DOHH2 (cell line): Measurements from ENCODE around the gene ELOA.
A peak's percentile ranks its signal among the peaks of the same experiment; 100 is the strongest.

Experiments used
- H3F3A ChIP-seq: fragments of 200-600 bp; sonication (generic), shearing (Covaris generic); 2 replicates; pipeline ENCODE4 v1.6.0; 2016; ENCODE audit warnings: antibody characterized with exemption, mild to moderate bottlenecking; ENCODE audit not compliant: control insufficient read depth, insufficient read depth
- H3K27ac ChIP-seq: fragments of 200-600 bp; sonication (generic); 2 replicates; pipeline ENCODE4 v1.5.1; 2014; ENCODE audit warnings: low read depth, mild to moderate bottlenecking, low read length, moderate library complexity
- H3K27me3 ChIP-seq: fragments of 200-600 bp; sonication (generic); 2 replicates; pipeline ENCODE4 v1.6.1; 2014; ENCODE audit warnings: mild to moderate bottlenecking, low read length, mixed read lengths; ENCODE audit not compliant: control insufficient read depth
- H3K36me3 ChIP-seq: fragments of 200-600 bp; sonication (generic); 2 replicates; pipeline ENCODE4 v1.6.1; 2014; ENCODE audit warnings: mild to moderate bottlenecking, low read length, moderate library complexity, mixed read lengths; ENCODE audit not compliant: control insufficient read depth
- H3K4me1 ChIP-seq: fragments of 200-600 bp; sonication (generic); 2 replicates; pipeline ENCODE4 v1.6.1; 2014; ENCODE audit warnings: mild to moderate bottlenecking, low read length, mixed read lengths; ENCODE audit not compliant: control insufficient read depth
- H3K4me2 ChIP-seq: fragments of 200-600 bp; sonication (generic); 2 replicates; pipeline ENCODE4 v1.6.0; 2014; ENCODE audit warnings: mild to moderate bottlenecking, low read length, moderate library complexity
- H3K4me3 ChIP-seq: fragments of 200-600 bp; sonication (generic); 2 replicates; pipeline ENCODE4 v1.5.1; 2014; ENCODE audit warnings: mild to moderate bottlenecking, low read length, mixed read lengths
- H3K79me2 ChIP-seq: fragments of 200-600 bp; sonication (generic); 2 replicates; pipeline ENCODE4 v1.6.1; 2014; ENCODE audit warnings: mild to moderate bottlenecking, low read length, mixed read lengths; ENCODE audit not compliant: control insufficient read depth
- H3K9me2 ChIP-seq: fragments of 200-600 bp; sonication (generic); replicated peaks from 2 replicates; pipeline ENCODE4 v1.6.1; 2014; ENCODE audit warnings: mild to moderate bottlenecking, low read length, mixed read lengths; ENCODE audit not compliant: control insufficient read depth
- H3K9me3 ChIP-seq: fragments of 200-600 bp; sonication (generic); 2 replicates; pipeline ENCODE4 v1.6.1; 2014; ENCODE audit warnings: antibody characterized with exemption, low read length, mixed read lengths; ENCODE audit not compliant: control insufficient read depth, insufficient read depth
- H4K20me1 ChIP-seq: fragments of 200-600 bp; sonication (generic); 2 replicates; pipeline ENCODE4 v1.6.0; 2014; ENCODE audit warnings: low read depth, mild to moderate bottlenecking, antibody characterized with exemption, low read length, moderate library complexity; ENCODE audit not compliant: control insufficient read depth, insufficient read depth
- CTCF ChIP-seq: fragments of 200-600 bp; sonication (generic); IDR thresholded peaks from one replicate; pipeline ENCODE4 v1.5.1; 2014; ENCODE audit warnings: antibody characterized with exemption, mild to moderate bottlenecking, low read depth, low read length; ENCODE audit not compliant: poor library complexity, severe bottlenecking
- EZH2phosphoT487 ChIP-seq: fragments of 200-600 bp; sonication (generic); IDR thresholded peaks from 2 replicates; pipeline ENCODE4 v1.6.1; 2017; ENCODE audit warnings: borderline replicate concordance, mild to moderate bottlenecking, antibody characterized with exemption, low read length, moderate library complexity, mixed read lengths

ELOA gene

GRCh38 chr1:23743287-23744152 is at the start of gene ELOA:
TSS of gene ELOA (plus strand) at chr1:23743471. CDS start at chr1:23743504, 33 bp downstream.
- Histone ChIP-seq H3K36me3 (peaks cover 36% of the 10 kb centered on the region), H3K9me2 (no peaks in the 10 kb centered on the region), H3K79me2 (peaks cover 52% of the 10 kb centered on the region), H3F3A (peaks cover 17% of the 10 kb centered on the region), H3K4me1 (peaks cover 30% of the 10 kb centered on the region), H3K4me3 (peak within 1 kb of the TSS; percentile 88), H3K27me3 (no peaks in the 10 kb centered on the region), H3K9me3 (no peaks in the 10 kb centered on the region), H4K20me1 (peaks cover 13% of the 10 kb centered on the region; the same call in 1 of the 2 replicates), H3K4me2 (peak within 1 kb of the TSS; percentile 88), H3K27ac (peak within 1 kb of the TSS; percentile 38)
- no peak for TF ChIP-seq EZH2phosphoT487
- no peak for TF ChIP-seq CTCF

- H3K36me3 ChIP-seq: peaks cover 70% of the 10 kb centered on the region
- H3K27me3 ChIP-seq: no peaks in the 10 kb centered on the region
- H3K9me2 ChIP-seq: no peaks in the 10 kb centered on the region
- peaks cover 48% of the 10 kb centered on the region for H3F3A ChIP-seq
- H3K9me3 ChIP-seq: no peaks in the 10 kb centered on the region
- peak overlapping the region; percentile 78 for H3K4me3 ChIP-seq
- 0 out of 2 replicates have a peak overlapping the region, but pooled peaks have one; percentile 77 for H3K27ac ChIP-seq
- H3K4me1 ChIP-seq: peaks cover 41% of the 10 kb centered on the region
- TF ChIP-seq CTCF: no peak
- no peak for TF ChIP-seq EZH2phosphoT487
- H4K20me1 ChIP-seq: peaks cover 47% of the 10 kb centered on the region
- H3K4me2 ChIP-seq: peak overlapping the region; percentile 77
- H3K79me2 ChIP-seq: peaks cover 71% of the 10 kb centered on the region
Measured at GRCh38 chr1:23693599-23693998, 49.7 kb upstream of the ELOA start.

- Histone ChIP-seq H3K36me3 (peaks cover 78% of the 10 kb centered on the region), H3K4me3 (peak overlapping the region; percentile 78), H3K27ac (no peak overlapping the region), H3K27me3 (no peaks in the 10 kb centered on the region), H3K9me3 (no peaks in the 10 kb centered on the region), H3K4me2 (peak overlapping the region; percentile 77), H3F3A (peaks cover 53% of the 10 kb centered on the region), H3K4me1 (peaks cover 41% of the 10 kb centered on the region), H4K20me1 (peaks cover 47% of the 10 kb centered on the region), H3K9me2 (no peaks in the 10 kb centered on the region), H3K79me2 (peaks cover 79% of the 10 kb centered on the region)
- TF ChIP-seq CTCF (no peak), EZH2phosphoT487 (no peak)
Measured at GRCh38 chr1:23694371-23694770, 48.9 kb upstream of the ELOA start.
